GM18858 (cell line): ENCODE data around the gene FXYD7.
"Not testable (repeated sequence)": the region's sequence is repeated elsewhere in the genome, so short reads cannot be mapped to it uniquely, and the experiment has no call there.

Experiments used
- ATAC-seq: cut with Tn5 transposase; IDR thresholded peaks from one replicate; pipeline ENCODE4 v1.9.1; 2021; ENCODE audit not compliant: unreplicated experiment

Gene FXYD7

DNA sequence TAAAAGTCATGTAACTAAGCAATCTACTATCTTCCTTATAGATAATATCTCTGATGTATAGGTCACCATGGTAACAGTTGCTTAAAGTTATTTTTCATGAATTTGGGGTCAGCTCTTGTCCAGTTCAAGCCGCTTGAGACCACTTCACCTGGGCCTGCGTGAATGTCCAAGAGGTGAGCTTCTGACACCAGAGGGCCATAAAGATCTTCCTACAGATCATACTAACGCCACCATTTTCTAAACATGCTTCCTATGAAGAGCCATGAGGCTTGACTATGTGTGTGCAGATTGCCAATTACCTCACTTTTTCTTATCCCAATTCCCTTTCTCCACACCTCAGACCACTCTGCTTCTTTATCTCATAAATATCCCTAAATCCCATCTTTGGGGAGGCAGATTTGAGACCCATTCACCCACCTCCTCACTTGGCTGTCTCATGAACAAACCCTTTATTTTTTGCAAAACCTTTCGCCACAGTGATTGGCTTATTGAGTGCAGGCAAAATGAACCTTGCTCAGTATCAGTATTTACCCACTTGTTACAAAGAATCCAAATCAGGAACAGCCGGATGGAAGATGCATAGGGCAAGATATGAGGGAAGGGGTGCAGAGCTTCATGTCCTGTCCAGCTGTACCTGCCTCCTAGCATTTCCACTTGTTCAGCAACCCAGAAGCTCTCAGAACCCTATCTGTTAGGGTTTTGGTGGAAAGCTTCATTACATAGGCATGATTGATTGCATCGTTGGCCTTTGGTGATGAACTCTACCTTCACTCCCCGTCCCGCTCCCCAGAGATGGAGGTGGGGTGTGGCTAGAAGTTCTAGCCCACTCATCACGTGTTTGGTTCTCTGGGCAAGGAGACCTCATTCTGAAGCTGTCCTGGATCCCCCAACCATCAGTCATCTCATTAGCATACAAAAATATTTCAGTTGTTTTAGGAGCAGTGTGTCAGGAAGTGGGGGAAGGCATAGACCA lies 51.2 kb downstream of the FXYD7 start:
- no peak for ATAC-seq

DNA sequence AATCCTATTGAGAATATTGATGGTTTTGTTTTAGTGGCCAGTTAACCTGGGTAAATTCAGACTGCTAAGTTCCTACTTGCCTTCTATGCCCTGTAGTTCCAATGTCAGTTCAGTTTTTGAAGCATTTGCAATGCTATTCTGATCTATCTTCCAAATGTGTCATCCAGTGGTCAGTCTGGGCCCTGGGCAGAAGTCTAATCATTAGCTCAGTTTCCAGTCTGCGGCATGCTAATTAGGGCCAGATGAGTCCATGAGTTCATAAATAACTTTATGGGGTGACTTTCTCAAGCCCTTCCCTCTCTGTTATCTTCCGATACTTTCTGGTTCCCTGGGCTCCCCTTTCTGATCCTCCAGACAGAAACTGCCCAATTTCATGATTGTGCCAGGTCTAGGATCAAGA lies 52.8 kb downstream of the FXYD7 start:
- ATAC-seq = no peak

DNA sequence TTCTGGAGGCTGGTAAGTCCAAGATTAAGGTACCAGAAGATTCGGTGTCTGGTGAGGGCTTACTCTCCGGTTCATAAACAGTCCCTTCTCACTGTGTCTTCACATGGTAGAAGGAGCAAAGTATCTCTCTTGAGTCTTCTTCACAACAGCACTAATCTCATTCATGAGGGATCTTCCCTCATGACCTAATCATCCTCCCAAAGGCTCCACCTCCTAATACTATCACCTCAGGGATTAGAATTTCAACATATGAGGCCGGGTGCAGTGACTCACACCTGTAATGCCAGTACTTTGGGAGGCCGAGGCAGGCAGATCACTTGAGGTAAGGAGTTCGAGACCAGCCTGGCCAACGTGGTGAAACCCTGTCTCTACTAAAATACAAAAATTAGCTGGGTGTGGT lies 53.8 kb downstream of the FXYD7 start:
- ATAC-seq = not testable (repeated sequence)

DNA sequence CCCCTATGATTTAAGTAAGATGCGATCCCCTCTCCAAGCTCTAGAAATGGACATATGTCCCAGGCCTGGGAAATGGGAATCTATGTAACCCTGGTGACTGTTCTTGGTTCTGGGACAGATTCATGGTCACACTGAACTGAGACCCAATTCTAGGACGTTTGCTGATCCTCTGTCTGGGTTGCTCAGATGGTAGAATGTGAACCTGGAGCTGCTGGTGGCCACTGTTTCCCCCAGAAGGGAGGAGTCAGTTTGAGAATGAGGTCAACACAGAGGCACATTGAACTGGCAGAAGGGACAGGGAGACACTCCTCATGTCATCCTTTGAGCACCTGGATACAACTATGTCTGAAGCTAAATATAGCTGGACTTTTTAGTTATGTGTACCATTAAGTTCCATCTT lies 56.4 kb downstream of the FXYD7 start:
- ATAC-seq = no peak

DNA sequence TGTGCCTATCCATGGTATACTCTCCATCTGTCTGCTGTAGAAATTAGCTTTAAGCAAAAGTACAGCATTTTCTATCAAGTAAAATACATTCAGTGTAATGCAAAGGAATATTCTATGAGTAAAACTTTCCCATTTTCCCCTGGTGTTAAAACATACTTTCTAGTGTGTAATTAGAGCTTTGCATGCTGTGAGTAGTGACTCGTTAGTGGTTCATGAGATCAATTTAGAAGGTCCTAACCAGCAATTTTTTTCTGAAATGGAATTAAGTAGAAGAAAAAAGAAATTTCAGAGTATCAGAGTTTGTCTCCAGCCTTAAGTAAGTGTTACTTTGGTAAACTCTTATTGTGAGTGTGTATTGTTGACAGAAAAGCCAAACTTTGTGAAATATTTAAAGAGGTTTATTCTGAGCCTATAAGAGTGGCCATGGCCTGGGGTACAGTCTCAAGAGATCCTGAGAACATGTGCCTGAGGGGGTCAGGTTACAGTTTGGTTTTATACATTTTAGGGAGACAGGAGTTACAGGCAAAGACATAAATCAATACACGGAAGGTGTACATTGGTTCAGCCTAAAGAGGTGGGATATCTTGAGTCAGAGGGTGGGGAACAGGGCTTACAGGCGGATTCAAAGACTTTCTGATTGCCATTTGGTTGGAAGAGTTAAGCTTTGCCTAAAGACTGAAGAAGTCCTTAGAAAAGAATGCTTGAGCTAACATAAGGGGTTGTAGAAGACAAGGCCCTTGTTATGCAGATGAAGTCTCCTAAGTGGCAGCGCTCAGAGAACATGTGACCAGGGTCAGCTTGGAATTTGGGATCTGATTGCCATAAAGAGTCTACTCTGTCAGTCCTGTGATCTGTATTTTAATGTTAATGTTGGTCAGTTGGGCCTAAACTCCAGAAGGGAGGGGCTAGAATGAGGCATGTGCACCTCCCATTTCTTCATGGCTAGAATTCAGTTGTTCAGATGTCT lies 60.0 kb downstream of the FXYD7 start:
- no peak for ATAC-seq
